Activated CD4-positive, CD25-positive, alpha-beta regulatory T cell treated with anti-CD3 and anti-CD28 coated beads, Interleukin-2, amount 50 U/mL, for 72 hours (primary cell): ENCODE results near the gene RTN1.

Experiments
- DNase-seq: peaks from one replicate; pipeline ENCODE4 v3.0.0; 2021

Gene RTN1

GRCh38 chr14:59787045-59787674 is 83.4 kb downstream of the RTN1 start:
- DNase-seq: no peak

GRCh38 chr14:59785629-59786028 is 84.9 kb downstream of the RTN1 start:
- DNase-seq: no peak

GRCh38 chr14:59782760-59783159 is 87.8 kb downstream of the RTN1 start:
- no peak for DNase-seq

- DNase-seq: no peak
Observed at GRCh38 chr14:59777006-59777579, 93.5 kb downstream of the RTN1 start.

- no peak for DNase-seq
Observed at GRCh38 chr14:59776468-59776867, 94.1 kb downstream of the RTN1 start.

- no peak for DNase-seq
Observed at GRCh38 chr14:59772233-59772632, 98.3 kb downstream of the RTN1 start.

GRCh38 chr14:59771577-59771976 is 99.0 kb downstream of the RTN1 start:
- no peak for DNase-seq

- no peak for DNase-seq
Observed at GRCh38 chr14:59769586-59769985, 101.0 kb downstream of the RTN1 start.

GRCh38 chr14:59768855-59769375 is 101.7 kb downstream of the RTN1 start:
- DNase-seq: no peak

GRCh38 chr14:59761851-59762250 is 108.7 kb downstream of the RTN1 start:
- no peak for DNase-seq

- DNase-seq: no peak
Observed at GRCh38 chr14:59755409-59756135, 115.0 kb downstream of the RTN1 start.

GRCh38 chr14:59754256-59754655 is 116.3 kb downstream of the RTN1 start:
- no peak for DNase-seq

- no peak for DNase-seq
Observed at GRCh38 chr14:59753512-59753911, 117.1 kb downstream of the RTN1 start.

GRCh38 chr14:59751578-59751977 is 119.0 kb downstream of the RTN1 start:
- no peak for DNase-seq

GRCh38 chr14:59739794-59740193 is 130.8 kb downstream of the RTN1 start:
- no peak for DNase-seq

GRCh38 chr14:59728304-59728703 is 142.3 kb downstream of the RTN1 start:
- DNase-seq: no peak

GRCh38 chr14:59727073-59727661 is 143.4 kb downstream of the RTN1 start:
- DNase-seq: no peak

GRCh38 chr14:59711080-59711479 is 159.5 kb downstream of the RTN1 start:
- no peak for DNase-seq

GRCh38 chr14:59707778-59708561 is 162.6 kb downstream of the RTN1 start:
- no peak for DNase-seq

GRCh38 chr14:59705866-59706265 is 164.7 kb downstream of the RTN1 start:
- no peak for DNase-seq

- no peak for DNase-seq
Observed at GRCh38 chr14:59705245-59705644, 165.3 kb downstream of the RTN1 start.

- no peak for DNase-seq
Observed at GRCh38 chr14:59704054-59704645, 166.4 kb downstream of the RTN1 start.

- no peak for DNase-seq
Observed at GRCh38 chr14:59699442-59699841, 171.1 kb downstream of the RTN1 start.
